ENCODE results near the gene LDB2.
A peak's percentile ranks its signal among the peaks of the same experiment; 100 is the strongest.
"Not testable (repeated sequence)": the region's sequence is repeated elsewhere in the genome, so short reads cannot be mapped to it uniquely, and the experiment has no call there.

LDB2 gene

DNA sequence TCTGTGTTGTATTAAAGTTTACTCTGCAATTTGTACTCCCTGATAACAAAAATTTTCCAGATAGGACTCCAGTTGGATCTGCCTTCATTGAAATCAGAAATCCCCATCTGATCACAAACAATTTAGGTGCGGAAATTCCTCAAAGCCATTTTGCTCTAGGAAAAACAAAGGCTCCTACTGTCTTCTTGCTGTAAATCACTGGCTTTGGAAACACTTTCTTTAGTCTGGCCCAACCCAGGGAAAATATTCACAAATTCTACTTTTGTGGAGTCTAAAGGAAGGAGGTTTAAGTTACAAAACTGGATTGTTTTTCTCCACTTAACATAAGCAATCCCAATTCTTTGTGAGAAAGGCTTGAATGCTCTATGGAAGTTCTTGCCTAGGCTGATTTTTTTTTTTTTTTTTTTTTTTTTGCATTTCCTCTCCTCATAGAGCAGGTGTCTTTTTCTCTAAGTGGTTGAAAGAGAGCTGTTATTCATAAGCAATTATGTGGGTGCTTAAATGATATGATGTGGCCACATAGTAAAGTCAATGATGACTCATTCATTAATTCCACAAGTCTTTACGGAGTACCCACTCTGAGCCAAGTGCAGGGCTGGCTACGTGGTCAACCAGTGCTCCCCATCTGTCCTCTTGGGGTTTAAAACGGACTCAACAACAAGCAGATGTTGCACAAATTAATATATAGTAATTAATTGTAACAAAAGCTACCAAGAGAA lies 261.4 kb downstream of the LDB2 start:
- DNase-seq = no peak

- DNase-seq = no peak
Observed at GRCh38 chr4:16636304-16636703, 262.1 kb downstream of the LDB2 start.

GRCh38 chr4:16629274-16629673 lies 269.2 kb downstream of the LDB2 start:
- not testable (repeated sequence) for DNase-seq

DNA sequence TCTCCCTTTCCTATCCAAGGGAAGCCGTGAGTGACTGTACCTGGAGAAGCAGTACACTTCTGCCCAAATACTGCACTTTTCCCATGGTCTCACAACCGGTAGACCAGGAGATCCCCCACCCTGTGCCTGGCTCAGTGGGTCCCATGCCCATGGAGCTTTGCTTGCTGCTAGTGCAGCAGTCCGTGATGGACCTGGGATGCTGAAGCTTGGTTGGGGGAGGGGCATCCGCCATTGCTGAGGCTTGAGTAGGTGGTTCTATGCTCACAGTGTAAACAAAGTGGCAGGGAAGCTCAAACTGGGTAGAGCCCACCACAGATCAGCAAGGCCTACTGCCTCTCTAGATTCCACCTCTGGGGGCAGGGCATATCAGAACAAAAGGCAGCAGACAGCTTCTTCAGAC lies 269.6 kb downstream of the LDB2 start:
- DNase-seq = not testable (repeated sequence)

DNA sequence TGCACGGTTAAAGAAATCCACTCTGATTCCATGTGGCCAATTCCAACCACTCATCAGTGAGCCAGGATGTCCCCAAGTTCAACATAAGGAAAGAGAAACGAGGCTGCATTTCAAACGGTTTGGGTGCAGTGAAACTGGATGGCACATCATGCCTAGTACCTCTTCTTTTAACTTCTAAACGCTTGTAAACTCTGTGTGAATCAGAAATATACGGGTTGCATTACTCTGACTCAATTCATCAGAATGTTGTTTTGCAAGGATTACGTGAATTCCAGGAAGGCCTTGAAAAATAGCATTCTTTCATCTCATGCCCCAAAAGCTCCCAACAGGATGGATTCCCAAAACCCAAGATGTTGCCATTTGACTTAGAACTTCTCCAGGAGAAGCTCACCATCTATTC lies 270.4 kb downstream of the LDB2 start:
- DNase-seq = peak; percentile 81

GRCh38 chr4:16626945-16627344 lies 271.5 kb downstream of the LDB2 start:
- peak; percentile 77 for DNase-seq

DNA sequence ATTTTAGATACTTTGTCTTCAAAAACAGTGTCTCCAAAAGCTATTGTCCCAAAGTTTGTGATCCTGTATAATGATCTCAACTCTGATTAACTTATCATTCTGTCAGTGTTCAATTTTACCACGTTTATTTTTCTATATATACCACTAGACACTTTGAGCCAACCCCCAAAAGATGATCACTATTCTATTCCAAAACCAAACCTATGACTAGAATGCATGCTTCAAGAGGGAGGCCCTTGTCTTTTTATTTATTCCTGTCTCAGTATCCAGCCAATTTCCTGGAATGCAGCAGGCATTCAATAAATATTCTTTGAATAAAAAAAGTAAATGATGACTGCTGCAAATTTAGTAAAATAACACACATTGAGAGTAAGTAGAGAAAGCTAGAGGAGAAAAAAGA lies 275.6 kb downstream of the LDB2 start:
- DNase-seq = no peak

DNA sequence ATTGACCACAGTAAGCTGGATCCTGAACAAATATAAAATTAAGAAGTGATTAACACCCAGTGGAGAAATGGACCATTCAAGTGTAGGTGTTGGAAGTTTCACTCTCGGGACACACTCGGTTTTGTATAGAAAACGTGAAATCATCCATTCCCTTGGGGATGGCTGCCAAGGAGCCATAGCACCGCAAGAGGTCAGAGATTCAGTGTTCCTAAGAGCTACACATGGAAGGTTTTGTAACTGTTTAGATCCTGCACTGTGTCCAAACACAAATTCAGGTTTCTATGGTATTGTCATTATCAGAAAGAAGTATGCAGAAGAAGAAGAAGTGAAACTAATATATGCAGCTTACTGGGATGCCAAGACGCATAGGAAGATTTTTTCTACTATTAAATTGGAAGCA lies 281.0 kb downstream of the LDB2 start:
- no peak for DNase-seq

DNA sequence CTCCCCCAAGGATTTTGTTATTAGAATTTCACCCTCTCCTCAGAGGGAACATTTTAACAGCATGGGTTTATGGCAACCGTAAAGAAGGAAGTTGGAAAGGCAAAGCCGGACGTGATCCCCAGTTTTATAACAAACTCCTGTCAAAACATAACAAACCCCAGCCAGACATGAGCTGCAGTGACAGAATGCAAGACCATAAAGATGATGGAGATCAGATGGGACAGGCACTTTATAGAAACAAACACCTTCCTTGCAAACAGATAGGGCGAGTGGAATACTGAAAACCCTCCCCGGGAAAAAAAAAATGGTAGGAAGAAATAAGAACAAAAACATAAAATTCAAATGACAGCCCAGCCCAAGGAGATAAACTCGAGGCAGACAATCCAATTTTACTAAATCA lies 281.4 kb downstream of the LDB2 start:
- DNase-seq = no peak

DNA sequence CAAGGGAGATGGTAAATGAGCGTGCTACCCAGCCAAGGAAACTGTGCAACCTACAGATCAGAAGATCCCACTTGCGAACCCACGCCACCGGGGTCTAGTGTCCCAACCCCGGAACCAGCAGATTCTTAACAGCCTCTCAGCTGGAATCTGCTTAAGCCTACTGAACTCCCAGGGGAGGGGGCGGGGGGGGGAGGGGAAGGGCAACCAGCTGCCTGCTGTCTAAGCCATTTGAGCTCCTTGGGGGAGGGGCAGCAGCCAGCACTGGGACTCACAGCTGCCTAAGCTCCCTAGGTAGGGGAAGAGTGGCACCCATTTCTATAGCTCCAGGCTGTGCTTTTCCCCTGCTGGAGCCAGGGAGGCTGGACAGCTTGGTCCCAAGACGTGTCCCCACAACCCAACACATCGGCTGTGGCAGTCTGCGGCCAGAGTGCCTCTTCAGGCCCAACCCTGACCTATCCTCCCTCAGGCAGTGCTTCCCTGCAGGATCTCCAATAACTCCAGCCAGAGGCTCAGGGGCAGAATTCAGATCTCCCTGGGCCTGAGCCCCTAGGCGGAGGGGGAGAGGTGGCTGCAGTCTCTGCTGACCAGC lies 289.2 kb downstream of the LDB2 start:
- no peak for DNase-seq

- no peak for DNase-seq
Observed at GRCh38 chr4:16608611-16609125, 289.8 kb downstream of the LDB2 start.

DNA sequence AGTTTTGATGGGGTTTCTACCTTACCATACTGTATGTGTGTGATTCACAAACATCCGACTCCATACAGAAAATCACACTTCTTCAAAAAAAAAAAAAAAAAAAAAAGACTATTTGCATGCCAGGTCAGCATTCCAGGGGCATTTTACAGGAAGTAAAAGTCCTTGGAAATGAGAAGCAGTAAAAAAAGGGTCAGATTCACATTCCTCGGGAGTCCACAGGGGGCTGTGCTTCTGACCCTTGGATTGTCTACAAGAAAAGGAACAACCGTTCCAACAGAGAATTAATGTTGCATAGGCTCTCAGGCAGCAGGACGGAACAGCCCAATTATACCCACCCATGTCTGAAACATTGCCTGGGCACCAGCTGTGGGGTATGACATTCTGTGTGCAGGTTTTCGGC lies 290.3 kb downstream of the LDB2 start:
- no peak for DNase-seq

- no peak for DNase-seq
Observed at GRCh38 chr4:16607241-16608066, 291.0 kb downstream of the LDB2 start.

GRCh38 chr4:16606691-16607090 lies 291.8 kb downstream of the LDB2 start:
- no peak for DNase-seq

- no peak for DNase-seq
Observed at GRCh38 chr4:16603178-16603577, 295.3 kb downstream of the LDB2 start.

DNA sequence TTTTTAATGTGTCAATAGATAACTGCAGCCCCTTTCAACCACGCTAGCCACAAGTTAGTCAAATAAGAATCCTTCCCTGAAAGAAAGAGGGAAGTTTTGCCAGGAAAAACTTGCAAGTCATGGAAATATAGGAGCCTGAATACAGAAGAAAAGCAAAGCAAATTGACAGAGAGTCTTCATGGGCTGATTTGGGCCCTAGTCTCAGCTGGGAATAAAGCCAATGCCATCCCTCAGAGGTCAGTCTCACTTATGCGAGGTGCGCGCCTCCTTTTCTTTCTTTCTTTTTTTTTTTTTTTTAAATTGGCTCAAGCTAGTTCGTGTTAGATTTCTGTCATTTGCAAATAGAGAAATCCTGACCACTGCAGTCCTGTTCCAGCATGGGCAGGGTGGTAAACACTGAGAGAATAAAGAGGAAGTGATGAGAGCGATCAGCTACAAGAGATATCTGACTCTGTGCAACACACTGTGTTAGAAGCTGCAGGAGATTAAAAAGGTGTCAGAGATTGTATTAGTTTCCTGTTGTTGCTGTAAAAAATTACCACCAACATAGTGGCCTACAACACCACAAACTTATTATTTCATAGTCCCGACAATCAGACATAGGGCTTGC lies 299.7 kb downstream of the LDB2 start:
- no peak for DNase-seq

DNA sequence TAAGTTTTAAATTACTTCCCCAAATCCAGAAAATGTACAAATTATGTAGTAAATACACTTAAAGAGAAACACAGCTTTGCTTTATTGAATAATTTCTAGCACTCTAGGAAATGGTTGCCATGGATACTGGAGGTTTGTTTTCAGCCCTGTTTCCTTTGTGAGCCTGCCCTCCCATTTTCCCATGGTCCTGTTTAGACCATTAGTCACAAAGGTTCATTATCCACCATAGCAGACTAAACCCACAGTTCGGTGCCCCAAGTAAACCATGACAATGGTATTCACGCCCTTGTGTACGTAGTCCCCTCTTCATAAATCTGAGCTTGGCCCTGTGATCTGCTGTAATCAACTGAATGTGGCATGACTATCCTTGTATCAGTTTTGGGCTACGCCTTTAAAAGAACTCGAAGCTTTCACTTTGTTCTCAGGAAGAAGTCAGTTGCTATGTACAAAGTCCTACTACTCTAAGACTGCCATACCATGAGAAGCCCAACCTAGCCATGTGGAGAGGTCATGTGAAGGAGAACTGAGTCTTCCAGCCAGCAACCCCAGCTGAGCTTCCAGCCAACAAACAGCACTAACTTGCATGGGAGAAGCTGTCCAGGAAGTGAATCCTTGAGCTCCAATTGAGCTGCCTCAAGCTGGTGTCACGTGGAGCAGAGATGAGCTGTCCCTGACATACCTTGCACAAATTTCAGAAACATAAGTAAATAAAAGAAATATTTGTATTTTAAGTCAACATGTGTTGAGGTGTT lies 300.4 kb downstream of the LDB2 start:
- DNase-seq = no peak

DNA sequence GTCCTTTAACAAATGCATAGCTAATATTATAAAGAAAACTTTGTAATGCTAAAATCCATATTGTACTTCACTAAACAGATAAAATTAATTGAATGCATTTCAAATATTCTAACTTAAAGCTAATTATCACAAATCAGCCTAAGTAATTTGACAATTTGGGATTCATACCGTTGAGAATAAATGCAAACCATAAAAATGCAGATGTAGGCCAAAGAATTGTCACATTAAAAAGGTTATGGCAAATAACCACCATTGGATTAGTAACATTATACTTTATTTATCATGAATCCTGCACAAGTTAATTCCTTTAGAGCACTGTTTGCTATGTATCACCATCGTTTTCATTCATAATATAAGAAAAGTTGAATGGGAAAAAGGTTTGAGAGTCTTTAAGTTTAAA lies 301.0 kb downstream of the LDB2 start:
- no peak for DNase-seq

GRCh38 chr4:16596267-16596666 lies 302.2 kb downstream of the LDB2 start:
- no peak for DNase-seq

DNA sequence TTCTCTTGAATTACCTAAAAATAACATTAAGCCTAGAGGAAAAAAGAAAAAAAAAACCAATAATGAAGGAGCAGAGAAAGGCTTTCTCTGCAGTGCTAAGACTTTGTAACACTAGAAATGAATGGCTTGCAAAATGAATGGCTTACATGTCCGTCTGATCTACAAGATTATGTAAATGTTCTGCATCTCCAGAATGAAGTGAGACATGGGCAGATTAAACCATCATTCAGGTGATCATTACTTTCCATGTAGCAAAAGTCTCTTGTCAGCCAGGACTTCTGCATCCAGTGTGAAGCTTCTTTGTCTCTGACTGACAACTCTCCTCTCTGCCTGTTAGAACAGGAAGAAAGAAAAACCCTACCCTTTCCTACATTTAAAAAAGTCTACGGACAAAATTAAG lies 304.3 kb downstream of the LDB2 start:
- DNase-seq = no peak

DNA sequence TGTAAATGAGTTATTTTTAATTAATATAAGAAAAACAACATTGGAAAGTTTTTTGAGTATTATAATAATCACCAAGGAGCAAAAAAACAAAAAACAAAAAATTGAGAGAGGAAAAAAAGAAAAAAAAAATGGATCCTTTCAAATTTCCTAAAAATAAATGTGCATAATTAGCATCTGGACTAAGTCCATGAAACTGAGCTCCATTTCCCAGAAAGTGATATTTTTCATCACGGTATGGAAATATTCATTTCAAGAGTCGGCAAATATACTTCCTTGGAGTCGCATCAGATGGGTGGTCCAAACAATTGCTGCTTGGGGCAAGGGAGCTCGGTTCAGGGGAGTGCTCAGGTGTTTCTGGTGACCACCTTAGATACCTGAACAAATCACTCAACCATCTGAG lies 305.1 kb downstream of the LDB2 start:
- DNase-seq = no peak

- no peak for DNase-seq
Observed at GRCh38 chr4:16591272-16591826, 307.1 kb downstream of the LDB2 start.

Measured in NCI-H226 (cell line).